Renal cortical epithelial cell (primary cell): ENCODE results near the gene NAXD. TPM values are rescaled to one million over a fixed set of nuclear protein-coding genes. Genes with fewer than 3 reads are reported as not detected.
"Not testable (repeated sequence)": the region's sequence is repeated elsewhere in the genome, so short reads cannot be mapped to it uniquely, and the experiment has no call there.

ENCODE experiments used
- DNase-seq: peaks from one replicate; pipeline ENCODE4 v3.0.0-alpha.2; 2011; ENCODE audit warnings: low read depth
- total RNA-seq: library from RNA; depleted of rRNA; stranded (reverse); fragments of >200 nt; gene quantifications from 2 replicates; pipeline ENCODE4 v1.2.3, GENCODE V29; 2014

NAXD gene
- total RNA-seq, 1 donor from 2014 or later: 30.5 TPM

DNA sequence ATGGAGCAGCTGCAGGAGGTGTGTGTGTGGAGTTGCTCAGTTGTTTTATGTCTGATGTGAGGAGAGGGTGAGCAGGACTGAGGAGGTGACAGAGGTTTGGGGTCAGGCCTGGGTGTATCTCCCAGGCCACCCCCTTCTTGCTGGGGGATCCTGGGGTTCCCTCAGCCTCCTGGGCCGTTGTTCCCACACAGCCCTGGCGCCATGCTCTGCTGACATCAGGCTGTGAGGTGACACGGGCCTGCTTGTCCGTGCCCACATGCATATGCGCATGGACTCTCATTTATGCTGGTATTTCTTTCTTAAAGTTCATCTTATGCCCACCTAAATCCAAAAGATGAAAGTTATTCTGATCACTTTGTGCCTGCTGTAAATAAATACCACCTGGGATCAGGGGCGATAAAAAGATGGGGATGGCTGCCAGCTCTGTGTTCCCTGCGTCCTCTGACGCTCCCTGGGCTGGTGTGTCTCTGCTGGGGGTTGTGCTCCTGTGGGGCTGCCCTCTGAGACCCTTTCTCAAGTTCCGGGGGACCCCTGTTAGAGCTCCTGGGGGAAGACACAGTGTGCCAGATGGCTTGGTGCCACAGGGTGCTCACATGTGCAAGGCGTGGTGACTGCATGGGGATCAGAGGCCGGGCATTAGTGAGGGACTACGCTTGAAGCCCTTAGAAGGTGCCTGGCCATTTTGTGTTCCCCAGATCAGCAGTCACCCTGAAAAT lies 12.6 kb downstream of the NAXD start:
- DNase-seq: no peak

DNA sequence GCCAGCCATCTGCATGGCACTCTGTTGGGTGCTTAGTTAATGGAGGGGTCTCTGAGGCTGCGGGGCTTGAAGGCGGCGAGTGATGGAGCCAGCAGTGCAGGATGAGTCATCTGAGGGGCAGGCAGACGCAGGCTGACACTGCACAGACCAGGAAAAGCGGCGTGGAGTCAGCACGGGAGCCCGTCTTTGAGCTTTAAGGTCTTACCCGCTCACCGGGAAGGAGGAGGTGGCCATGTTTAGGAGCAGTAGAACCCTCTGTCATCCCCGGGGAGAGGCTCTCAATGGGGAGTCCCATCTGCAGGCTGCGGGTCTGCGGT lies 13.1 kb downstream of the NAXD start:
- no peak for DNase-seq

DNA sequence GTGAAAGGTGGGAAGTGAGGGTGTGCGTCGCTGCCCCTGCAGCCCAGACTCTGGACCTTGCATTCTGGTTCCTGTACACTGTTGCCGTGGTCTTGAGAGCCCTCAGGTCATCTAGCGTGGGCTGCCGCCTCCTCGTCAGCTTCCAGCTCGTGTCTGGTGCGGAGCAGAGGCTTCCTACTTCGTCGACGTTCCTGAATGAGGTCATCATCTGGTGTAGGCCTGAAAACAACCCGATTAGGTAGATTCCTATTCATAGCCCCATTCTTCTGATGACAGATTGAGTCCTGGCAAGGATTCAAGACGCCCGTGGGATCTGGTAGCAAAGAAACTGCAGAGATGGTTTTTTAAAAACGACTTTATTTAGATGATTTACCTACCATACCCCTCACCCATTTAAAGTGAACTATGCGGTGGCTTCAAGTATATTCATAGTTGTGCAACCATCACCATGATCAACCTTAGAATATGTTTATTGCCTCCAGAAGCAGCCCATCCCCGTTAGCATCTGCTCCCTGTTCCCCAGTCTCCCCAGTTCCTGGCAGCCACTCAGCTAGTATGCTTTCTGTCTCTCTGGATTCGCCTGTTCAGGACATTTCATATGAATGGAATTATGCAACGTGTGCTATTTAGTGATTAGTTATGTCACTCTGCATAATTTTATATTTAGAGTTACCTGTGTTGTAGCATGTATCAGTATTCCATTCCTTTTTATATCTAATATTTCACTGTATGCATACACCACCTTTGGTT lies 13.8 kb downstream of the NAXD start:
- no peak for DNase-seq

DNA sequence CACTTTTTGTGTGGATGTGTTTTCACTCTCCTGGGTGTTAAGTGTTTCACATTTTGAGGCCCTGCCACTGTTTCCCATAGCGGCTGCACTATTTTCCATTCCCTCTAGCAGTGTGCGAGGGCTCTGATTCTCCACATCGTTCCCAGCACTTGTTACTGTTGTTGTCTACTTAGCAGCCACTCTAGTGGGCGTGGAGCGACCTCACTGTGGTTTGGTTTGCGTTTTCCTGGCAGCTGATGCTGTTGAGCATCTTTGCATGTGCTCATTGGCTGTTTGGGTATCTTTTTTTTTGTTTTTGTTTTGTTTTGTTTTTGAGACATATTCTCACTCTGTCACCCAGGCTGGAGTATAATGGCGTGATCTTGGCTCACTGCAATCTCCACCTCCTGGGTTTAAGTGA lies 14.4 kb downstream of the NAXD start:
- no peak for DNase-seq

DNA sequence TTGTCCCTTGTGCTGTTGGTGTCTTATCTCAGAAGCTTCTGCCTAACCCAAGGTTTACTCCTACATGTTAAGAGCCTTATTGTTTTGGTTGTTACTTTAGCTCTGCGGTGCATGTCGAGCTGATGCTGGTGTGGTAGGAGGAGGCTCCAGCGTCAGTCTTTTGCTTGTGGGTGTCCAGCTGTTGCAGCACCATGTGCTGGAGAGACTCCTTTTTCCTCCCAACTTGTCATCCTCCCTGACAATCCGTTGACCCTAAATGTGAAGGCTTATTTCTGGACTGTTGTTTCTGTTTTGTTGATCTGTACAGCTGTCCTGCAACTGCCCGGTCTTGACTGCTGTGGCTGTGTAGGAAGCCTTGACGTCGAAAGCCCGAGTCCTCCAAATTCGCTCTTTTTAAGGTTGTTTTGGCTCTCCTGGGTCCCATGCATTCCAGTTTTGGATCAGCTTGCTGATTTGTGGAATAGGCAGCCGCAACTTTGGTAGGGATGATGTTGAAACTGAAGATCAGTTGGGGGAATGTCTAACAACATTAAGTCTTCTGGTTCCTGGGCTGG lies 15.3 kb downstream of the NAXD start:
- no peak for DNase-seq

DNA sequence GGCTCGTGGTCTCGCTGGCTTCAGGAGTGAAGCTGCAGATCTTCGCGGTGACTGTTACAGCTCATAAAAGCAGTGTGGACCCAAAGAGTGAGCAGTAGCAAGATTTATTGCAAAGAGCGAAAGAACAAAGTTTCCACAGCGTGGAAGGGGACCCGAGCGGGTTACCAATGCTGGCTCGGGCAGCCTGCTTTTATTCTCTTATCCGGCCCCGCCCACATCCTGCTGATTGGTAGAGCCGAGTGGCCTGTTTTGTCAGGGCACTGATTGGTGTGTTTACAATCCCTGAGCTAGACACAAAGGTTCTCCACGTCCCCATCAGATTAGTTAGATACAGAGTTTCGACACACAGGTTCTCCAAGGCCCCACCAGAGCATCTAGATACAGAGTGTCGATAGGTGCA lies 16.9 kb downstream of the NAXD start:
- not testable (repeated sequence) for DNase-seq

DNA sequence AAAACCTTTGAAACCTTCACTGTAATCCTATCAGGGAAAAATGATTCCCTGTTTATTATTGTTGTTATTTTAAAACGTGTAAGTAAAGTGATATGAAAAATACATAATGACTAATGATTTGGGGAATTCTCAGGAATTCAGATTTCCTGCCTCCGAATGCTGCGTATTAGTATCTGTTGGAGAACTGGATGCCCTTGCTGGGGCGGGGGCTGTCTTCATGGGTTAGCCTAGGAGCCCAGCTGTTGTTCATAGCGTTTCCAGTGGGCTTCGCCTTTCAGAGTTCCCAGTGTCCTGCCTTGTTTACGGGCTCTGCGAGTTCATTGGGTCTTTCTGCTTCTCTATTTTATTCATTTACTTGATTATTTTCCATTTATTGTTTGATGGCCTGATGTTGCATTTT lies 18.4 kb downstream of the NAXD start:
- DNase-seq: no peak

DNA sequence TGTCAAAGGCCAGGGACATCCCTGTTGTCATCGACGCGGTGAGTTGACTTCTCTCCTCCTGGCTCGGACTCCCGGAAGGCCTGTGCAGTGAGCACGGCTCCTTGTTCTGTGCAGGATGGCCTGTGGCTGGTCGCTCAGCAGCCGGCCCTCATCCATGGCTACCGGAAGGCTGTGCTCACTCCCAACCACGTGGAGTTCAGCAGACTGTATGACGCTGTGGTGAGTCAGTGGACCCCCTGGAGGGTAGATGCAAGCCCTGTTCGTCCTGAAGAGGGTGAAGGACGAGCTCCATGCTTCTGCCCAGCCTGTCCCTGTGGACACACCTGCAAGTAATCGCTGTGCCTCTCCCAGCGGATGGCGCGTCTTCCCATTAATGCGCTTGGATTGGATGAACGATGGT lies 19.2 kb downstream of the NAXD start:
- DNase-seq: no peak

DNA sequence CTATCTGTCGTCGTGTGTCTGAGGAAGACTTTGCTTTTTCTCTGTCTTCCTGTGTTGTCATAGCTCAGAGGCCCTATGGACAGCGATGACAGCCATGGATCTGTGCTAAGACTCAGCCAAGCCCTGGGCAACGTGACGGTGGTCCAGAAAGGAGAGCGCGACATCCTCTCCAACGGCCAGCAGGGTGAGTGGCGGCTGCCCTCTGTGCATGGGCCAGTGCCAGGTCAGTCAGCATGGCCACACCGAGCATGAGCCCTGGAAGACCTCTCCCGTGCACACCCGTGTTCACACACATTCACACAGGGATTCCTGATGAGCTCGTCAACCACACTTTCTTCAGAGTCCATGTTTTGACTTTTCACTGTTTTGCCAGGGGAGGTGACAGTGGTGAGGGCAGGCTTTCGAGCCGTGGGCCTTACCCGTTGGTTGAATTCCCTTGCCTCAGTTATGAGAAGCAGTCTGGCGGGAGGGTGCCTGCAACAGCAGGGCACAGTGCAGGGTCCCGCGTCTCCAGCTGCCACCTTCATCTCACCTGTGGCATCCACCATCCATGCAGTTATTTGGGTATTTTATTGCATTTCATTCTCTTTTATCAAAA lies 20.2 kb downstream of the NAXD start:
- no peak for DNase-seq

DNA sequence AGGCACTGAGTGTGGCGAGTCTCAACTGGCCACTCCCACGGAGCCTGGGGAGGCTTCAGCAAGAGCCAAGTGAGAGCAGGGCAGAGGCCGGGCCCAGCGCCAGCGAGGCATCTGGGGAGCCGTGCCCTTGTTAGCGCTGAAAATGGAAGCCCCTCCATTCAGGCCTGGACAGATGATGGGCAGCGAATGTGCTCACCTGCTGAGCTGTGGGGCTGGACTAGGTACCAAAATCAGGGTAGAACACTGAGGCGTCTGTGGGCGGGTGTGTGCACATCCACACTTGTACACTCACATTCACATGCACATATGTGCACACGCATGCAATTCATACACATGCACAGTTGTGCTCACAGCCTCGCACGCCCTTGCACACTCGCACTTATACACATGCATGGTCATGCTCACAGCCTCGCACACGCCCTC lies 20.7 kb downstream of the NAXD start:
- DNase-seq: no peak

DNA sequence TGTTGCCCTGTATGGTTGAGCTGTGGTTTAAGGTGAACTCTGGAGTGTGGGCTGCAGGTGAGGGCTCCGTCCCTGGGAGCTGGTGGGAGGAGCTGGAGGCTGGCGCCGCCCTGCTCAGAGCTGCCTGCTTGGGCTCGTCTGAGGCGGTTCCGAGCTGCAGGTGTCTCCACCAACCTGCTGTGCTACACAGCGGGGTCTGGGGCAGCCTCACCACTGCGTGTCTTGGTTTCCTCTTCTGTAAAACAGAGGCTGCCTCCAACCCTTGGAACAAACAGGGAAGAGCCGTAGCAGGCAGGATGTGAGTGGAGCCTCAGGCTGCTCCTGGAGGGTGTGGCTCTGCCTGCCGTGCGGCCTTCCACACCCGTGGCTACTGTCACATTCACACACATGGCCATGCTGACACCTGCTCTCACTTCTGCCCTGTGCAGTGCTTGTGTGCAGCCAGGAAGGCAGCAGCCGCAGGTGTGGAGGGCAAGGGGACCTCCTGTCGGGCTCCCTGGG lies 21.4 kb downstream of the NAXD start:
- no peak for DNase-seq

DNA sequence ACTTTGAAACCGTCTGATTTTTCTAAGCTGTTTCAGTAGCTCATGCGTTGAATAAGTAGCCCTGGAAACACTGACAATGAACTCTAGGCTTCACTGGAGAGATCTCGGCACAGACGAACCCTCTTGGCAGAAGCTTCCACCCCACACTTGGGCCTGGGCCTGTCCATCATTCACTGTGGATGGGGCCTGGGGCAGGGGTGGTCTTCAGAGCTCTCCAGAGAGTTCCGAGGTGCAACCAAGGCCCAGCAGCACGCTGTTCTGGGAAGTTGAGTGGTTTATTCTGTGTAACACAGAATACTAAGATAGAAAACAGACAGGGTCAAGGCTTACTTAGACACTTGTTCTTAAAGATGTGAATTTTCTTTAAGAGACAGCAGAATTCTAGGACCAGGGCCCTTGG lies 21.9 kb downstream of the NAXD start:
- DNase-seq: no peak

DNA sequence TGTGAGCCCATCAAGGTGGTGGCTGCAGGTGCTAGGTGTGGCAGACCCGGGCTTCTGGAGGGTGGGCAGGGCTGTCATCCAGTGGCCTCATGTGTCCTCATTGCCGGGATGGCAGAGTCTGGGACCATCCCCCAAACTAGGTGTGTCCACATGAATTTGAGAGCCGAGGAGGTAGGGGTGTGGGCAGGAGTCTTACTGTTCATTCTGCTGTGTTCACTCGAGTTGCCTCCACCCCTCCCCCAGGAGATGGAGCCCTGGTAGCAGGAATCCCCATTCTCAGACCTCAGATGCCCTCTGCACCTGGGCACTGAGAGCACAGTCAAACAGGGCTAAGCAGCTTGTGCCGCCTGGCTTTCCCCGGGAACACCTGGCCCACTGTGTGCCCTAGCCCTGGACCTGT lies 22.4 kb downstream of the NAXD start:
- DNase-seq: no peak

DNA sequence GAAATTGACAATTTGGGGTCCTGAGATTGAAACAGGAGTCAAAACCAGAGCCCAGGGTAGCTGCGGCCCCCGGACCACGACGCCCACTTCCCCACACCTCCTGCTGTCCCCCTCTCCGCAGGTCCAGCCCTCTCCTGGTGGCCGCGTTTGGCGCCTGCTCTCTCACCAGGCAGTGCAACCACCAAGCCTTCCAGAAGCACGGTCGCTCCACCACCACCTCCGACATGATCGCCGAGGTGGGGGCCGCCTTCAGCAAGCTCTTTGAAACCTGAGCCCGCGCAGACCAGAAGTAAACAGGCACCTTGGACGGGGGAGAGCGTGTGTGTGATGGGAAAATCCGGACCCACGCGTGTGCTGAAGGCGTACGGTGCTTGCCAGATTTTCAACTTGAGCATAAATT lies 22.9 kb downstream of the NAXD start:
- DNase-seq: no peak

DNA sequence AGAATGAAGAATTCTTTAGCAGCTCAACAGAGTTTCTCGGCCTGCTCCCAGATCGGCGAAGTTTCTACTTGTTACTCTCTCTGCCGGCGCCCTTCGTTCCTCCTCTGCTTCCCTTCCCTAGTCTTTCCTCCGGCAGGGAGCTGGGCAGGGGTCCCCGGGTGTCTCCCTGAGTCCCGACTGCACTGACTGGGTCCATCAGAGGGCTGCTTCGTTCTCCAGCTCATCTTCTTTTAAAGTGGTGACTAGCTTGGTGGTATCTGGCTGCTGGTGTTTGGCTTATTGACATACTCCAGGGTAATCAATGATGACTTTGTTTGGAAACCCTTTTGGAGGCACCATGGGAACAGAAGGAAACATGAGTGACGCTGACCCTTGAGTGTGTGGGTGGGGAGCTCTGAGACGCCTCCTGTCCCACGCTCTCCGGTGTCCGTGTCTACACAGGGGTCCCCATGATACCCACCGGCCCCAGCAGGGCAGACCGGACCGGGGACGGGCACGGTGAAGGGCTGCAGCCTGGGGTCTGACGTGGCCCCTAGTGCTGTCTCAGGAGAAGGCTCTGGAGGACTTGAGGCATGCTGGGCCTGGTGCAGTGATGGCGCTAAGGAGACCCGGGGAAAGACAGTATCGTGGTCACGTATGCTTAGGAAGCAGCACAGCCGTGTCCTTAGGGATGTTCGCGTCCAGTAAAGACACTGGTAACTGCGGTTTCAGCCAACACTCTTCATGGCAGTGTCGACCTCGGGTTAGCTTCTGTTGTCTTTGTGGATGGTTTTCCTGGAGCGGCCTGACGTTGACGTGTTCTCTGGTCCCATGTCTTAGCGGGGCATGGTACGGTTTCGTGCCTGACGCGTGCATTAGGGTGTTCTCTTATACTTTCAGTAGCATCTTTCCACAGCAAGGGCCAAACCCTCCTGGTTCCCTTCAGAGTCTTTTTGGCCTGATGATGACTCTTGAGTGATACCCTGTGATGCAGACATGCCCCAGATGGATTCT lies 23.8 kb downstream of the NAXD start:
- no peak for DNase-seq

DNA sequence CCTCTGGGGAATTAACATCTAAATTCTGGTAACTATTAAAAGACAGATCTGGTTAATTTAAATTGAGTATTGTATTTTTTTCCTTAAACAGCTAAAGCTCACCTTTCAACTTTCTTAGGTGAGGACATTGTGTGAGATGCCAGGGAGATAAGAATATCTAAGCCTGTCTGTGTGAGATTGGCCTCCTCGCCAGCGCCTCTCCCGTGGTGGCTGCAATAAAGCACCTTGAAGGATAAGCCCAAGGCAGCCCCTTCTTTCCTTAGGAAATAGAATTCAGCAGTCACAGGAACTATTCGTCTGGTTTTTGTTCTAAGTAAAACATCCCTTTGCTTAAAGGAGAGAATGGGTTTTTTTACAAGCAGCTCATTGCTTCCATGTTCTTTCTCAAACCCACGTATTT lies 24.6 kb downstream of the NAXD start:
- DNase-seq: no peak

DNA sequence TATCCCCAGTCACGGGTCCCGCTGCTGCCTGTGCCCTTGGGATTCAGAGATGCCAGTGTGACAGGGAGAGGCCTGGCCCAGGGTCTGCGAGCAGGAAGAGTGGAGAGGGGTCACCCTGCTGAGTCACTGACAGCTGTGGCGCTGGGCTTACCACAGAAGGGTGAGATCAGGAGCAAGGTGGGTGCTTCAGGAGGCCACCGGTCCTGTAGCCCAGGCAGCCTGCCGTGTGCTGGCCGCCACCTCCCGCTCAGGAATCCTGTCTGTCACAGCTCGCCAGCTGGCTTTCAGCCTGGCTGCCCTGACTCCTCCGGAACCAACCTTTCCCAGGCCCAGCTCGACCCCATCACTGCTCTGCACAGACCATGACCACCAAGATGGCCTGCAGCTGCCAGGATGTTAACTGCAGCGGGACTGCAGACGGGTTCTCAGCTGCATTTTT lies 25.3 kb downstream of the NAXD start:
- DNase-seq: peak; percentile 11

DNA sequence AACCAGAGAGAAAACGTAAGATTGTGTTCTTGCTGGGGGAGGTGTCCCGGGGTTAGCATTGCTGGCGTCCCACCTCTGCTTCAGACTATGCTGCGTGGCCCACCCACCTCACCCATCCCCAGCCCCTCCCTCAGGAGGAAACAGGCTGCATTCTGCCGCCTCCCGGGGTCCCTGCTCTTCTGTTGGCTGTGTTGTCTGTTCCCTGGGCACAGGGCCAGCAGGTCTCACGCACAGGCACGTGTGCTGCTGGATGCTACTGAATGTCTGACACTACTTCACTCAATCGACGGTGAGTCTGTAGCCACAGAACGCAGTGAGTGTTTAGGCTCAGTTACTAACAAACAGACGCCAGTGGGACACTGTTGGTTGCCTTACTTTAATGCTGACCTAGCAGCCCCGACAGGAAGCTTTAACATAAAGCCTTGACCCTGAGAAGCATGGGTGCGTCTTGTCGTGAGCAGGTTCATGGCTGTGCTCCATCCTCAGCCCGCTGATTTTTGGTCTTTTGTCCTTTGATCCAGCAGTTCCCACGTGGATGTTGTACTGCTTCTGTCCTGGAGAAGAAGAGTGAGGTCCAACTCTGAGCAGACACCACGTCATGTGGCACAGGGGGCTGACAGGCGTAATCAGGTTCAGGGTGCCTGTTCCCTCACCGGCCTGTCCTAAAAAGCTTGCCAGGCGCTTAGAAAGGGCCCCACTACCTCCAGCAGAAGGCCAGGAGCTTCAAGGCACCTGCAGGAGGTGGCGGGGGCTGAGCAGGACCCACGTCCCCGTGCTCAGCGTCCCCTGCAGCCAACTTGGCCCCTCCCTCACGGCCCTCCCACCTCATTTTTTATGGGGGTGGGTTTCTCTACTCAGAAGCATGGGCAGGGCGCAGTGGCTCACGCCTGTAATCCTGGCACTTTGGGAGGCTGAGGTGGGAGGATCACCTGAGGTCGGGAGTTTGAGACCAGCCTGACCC lies 26.0 kb downstream of the NAXD start:
- no peak for DNase-seq

DNA sequence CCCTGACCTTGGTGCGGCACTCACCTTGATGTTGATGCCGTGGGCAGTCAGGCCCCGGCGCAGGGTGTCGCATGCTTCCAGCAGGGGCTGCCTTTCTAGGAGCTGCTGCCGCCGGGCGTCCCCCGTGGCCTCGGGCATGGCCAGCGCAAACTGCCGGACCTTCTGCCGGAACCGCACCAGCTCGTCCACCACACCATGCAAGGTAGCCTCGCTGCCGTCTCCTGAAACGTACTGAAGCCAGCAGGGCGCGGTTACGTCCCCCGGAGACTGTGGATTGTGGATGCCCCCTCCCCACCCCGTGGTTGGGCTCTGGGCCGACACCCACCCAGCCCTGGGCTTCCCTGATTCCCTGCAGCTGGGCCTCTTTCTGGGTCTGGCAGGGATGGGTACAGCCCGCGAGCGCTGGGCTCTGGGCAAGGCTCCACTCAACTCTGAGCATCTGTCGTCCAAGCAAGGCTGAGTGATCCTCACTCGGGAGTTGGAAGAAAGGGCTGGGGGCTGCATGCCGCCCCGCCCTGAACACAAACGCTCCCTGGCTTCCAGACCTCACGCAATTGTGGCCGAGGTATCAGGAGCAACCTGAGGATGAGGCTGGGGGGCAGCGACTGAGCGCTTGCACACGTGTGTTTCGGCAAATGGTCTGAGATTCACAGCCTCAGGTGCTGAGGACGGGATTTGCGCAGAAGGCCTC lies 27.1 kb downstream of the NAXD start:
- DNase-seq: no peak

DNA sequence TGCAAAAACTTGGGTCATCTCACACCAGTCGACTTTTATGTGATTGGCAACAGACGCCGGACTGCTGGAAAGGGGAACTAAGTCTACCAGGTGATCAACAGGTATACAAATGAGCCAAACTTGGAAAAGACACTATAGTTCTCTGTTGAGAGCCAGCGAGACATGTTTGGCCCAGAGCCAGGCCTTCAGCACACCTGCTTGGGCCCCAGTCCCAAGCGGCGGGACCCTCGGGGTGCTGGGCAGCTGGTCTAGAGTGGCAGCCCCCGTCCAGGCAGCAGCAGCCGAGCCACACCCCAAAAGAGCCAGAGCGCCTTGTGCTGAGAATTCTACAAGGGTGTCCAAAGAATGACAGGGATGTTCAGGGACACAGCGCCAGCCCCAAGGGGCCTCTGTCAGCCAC lies 28.0 kb downstream of the NAXD start:
- no peak for DNase-seq
